NCI-H82 treated with DMSO at 0.1 percent for 48 hours (cell line): ENCODE results near the gene TICAM1.
A peak's percentile ranks its signal among the peaks of the same experiment; 100 is the strongest.
"Not testable (repeated sequence)": the region's sequence is repeated elsewhere in the genome, so short reads cannot be mapped to it uniquely, and the experiment has no call there.

Source experiments
- DNase-seq: peaks from one replicate; lab custom pipeline; 2025; ENCODE audit not compliant: unreplicated experiment; lab: John Stamatoyannopoulos, UW

TICAM1 gene

DNA sequence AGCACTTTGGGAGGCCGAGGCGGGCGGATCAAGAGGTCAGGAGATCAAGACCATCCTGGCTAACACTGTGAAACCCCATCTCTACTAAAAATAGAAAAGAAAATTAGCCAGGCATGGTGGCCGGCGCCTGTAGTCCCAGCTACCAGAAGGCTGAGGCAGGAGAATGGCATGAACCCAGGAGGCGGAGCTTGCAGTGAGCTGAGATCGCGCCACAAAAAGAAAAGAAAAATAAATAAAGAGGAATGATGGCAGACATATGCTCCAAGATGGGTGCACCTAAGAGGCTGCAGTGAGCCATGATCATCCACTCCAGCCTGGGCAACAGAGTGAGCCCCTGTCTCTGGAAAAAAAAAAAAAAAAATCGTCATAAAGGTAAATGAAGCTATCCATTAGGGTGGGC is 14.5 kb upstream of the TICAM1 start:
- not testable (repeated sequence) for DNase-seq

DNA sequence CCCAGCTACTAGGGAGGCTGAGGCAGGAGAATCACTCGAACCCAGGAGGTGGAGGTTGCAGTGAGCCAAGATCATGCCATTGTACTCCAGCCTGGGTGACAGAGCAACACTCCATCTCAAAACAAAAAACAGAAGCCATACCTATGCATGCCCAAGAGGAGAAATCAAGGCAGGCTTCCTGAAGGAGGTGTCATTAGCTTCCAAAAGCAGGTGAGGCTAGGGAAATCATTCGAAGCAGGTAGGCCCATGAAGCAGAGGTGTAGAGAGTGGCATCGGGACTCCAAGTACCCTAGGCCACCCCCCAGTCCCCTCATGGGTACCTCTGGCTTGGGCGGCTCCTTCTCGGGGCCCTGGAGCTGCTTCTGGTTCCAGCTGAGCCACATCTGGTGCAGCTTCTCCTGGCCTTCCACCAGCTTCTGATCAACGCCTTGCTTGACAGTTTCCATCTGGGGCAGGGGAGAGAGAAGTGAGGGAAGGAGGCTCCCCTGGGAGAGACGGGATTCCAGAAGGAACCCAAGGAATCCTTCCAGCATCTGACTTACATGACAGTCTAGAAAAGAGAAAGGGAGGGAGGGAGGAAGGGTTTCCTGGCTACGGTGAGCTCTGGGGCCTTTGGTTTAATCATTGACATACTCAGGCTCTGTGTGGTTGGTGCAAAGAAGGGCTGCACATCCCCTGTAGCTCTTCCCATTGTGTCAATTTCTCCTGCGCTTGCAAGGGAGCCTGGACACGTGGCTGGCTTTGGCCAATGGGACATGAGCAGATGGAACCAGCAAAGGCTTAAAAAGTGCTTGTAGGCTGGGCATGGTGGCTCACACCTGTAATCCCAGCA is 13.1 kb upstream of the TICAM1 start:
- no peak for DNase-seq

DNA sequence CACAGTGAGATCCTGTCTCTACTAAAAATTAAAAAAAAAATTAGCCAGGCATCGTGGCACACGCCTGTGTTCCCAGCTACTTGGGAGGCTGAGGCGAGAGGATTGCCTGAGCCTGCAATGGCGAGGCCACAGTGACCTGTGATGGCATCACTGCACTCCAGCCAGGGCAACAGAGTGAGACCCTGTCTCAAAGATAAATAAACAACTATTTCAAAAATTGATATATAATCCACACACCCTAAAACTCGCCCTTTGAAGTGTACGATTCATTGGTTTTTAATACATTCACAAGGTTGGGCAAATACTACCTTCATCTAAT is 12.1 kb upstream of the TICAM1 start:
- no peak for DNase-seq

DNA sequence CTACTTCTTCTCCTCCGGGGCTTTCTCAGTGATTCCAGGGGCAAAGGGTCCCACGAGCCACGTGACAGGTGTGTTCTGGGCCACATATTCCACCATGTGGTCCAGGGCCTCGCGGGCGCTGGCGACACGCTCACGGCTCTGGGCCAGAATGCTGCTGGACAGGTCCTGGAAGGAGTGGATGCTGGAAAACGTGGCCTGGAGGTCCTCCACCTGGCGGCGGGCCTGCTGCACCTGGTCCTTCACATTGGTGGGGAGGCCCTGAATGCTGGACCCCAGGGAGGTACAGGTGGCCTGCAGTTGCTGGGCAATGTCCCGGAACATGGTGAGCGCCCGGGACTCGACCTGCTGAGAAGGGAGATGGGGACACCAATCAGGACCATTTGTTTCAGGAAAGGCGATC is 7.7 kb upstream of the TICAM1 start:
- DNase-seq = no peak

DNA sequence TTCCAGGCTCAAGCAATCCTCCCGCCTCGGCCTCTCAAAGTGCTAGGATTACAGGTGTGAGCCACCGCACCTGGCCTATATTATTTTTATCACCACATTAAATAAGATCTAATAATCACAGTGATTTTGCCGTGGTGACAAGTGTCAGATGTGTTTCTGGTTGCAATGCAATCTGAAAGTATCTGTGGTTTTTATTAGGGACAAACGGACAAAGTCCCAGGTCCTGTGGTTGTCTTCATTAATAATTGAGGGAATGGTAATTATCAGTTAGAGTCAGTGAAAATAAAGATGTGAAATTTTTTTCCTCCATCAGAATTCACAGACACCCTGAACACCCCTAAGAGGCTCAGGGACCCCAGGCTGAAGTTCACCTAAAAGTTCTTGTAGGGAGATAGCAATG is 1.3 kb upstream of the TICAM1 start:
- DNase-seq = no peak

DNA sequence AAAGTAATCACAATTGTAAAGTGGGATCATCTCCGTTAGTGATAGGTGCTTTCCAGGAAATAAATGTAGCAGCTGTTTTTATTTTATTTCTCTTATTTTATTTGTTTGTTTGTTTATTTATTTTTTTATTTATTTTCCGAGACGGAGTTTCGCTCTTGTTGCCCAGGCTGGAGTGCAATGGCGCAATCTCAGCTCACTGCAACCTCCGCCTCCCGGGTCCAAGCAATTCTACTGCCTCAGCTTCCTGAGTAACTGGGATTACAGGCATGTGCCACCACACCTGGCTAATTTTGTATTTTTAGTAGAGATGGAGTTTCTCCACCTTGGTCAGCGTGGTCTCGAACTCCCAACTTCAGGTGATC is 448 bp upstream of the TICAM1 start:
- not testable (repeated sequence) for DNase-seq

DNA sequence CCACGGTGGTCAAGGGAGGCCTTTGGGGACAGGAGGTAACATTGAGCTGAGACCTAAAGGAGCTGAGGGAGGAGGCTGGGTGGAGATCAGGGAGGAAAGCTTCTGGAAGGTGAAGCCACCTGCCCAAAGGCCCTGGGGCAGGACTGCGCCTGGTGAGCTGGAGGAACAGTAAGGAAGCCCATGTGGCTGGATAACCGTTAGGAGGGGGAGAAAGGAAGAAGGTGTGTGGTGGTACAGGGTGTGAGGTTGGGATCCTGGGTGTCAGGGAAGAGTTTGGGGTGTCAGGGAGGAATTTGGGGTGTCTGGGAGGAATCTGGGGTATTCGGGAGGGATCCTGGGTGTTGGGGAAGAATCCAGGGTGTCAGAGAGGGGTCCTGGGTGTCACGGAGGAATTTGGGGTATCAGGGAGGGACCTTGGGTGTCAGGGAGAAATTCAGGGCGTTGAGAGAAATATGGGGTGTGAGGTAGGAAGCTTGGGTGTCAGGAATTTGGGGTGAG is 695 bp downstream of the TICAM1 start:
- DNase-seq = no peak

DNA sequence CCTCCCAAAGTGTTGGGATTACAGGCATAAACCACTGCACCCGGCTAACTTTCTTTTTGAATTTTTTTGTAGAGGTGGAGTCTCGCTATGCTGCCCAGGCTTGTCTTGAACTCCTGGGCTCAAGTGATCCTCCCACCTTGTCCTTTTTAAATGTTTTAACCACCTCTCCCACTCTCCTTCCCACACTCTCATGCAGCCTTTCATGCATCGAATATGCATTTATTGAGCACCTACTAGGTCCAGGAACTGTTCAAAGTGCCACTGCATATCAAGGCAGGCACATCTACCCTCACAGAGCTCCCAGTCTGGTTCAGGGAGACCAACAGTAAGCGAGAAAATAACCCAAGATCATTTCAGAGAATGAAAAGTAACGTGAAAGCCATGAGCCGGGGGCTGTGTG is 1.2 kb downstream of the TICAM1 start:
- no peak for DNase-seq

DNA sequence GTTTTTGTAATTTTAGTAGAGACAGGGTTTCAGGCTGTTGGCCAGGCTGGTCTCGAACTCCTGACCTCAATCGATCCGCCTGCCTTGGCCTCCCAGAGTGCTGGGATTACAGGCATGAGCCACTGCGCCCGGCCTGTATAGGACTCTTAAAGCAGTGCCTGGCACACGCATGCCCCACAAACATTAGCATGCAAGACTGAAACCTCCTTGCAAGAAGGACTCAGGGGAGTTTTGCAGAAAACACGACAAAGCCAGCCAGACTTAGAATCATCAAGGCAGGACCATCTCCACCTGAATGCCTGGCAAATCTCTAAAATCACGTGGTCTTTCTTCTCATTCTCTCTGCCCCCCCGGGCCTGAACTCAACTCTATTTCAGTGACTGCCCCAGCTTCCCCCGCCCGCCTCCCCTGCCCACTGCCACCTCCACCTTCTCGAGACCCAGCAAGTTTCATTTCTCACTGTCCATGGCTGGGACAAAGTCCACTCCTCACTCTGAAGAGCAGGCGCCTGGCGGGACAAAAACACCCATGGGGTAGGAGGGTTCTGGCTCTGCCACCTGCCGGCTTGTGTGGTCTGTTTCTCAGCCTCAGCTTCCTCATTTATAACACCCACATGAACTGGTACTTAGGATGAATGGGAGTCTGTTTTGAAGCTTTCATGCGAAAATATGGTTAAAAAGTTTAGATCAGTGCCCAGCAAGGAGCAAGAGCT is 2.4 kb downstream of the TICAM1 start:
- no peak for DNase-seq

DNA sequence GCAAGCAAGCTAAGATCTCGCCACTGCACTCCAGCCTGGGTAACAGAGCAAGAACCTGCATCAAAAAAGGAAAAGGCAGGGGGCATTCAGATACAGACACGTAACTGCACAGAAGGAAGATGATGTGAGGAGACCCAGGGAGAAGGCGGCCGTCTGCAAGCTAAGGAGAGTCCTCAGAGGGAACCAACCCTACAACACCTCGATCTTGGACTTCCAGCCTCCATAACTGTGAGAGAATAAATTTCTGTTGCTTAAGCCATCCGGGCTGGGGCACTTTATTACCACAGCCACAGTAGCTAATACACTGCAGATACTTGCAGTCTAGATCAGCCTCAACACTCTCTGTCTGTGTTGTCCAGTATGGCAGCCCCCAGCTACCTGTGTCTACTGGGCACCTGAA is 7.9 kb downstream of the TICAM1 start:
- no peak for DNase-seq

DNA sequence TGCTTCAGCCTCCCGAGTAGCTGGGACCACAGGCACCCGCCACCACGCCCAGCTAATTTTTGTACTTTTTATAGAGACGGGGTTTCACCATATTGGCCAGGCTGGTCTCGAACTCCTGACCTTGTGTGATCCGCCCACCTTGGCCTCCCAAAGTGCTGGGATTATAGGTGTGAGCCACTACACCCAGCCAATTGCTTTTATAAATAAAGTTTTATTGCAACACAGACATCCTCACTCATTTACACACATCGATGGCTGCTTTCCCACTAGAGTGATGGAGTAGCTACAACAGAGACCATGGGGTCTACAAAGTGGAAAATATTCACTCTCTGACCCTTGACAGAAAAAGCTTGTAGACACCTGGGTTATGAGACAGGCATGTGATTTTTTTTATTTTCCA is 9.2 kb downstream of the TICAM1 start:
- not testable (repeated sequence) for DNase-seq

DNA sequence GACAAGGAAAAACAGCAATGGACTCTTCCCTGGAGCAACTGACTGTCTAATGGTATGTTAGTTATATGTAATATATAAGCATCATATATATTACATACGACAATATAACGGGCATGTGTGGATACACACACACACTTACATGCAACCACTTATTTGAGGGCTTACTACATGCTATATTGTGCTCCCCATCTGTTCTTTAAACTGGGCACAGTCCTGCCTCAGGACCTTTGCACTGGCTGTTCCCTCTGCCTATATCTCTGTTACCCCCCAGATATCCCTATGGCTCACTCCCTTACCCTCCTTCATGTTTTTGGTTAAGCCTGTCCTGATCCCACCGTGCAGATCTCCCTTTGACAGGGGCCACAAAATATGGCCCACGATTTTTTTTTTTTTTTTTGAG is 10.2 kb downstream of the TICAM1 start:
- DNase-seq = no peak

DNA sequence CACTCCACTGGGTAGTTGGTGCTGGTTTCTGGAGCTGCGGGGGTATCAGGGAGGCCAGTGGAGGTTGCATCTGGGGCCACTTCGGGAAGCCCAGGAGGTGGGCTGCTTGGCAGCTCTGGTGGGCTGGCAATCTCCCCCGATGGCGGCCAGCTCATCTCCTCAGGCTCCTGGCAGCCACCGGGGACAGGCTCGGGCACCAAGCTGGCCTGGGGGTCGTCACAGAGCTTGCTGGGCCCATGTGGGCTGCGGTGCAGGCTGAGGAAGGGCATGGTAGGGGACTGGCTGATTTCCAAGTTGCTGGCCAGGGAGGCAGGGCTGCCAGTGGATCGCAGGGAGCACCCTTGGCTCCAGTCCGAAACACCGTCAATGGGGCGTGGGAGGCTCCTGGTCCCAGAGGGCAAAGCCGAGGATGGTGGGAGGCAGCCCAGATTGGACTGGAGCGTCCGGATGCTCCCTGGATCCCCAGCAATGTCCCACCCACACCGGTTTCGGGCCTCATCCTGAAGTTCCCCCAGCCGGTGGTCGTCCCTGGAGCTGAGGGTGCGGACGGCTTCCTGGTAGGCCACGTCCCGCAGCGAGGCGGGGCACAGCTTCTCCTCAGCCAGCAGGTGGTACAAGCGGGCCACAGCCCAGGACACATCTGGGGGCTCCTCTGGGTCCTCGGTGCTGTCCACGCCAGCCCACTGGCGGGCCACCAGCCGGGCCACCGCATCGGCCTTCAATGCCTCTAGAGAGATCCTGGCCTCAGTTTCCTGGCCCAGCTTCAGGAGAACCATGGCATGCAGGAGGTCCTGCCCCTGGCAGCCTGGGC is 13.8 kb downstream of the TICAM1 start:
- DNase-seq = no peak

DNA sequence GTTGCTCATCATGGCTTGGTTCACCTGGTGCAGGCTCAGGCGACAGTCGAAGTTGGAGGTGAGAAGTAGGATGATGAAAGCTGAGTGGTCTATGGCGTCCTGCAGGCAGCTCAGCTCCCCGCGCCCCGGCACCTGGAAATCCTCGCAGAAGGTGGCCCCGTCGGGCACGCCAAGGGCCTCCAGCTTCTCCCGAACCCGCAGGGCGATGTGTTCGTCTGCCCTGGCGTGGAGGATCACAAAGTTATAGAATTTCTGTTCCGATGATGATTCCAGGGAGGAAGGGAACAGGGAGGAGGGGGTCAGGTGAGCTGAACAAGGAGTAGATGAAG is 14.6 kb downstream of the TICAM1 start:
- no peak for DNase-seq

DNA sequence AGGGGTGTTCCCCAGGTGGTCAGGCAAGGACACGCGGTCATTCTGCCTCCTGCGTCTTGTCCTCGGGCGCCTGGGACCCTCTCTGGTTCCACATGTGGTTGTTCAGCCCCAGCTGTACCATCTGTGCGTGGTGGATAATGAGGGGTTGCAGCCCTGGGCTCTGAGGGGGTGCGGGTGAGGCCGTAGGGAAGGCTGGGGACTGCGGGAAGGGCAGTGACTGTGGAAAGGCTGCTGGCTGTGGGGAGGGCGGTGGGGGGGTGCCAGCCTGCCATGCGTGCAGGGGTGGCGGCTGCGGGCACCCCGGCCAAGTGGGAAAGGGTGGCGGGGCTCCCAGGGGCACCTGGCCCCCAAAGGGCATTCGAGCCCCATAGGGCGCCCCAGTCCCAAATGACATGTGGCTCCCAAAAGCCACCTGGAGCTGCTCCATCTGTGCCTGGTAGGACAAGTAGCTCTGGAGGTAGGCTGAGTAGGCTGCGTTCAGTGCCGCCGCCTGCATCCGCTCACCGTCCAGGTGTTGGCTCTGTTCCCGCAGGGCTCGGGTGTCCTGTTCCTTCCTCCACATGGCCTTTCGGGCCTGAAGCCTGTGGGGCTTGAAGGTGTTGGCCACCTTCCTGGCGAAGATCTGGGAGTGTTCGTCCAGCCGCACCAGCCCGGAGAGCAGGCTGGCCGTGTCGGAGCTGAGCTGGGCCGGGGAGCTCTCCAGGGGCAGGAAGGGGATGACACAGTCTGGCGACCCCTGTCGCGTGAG is 15.1 kb downstream of the TICAM1 start:
- no peak for DNase-seq

DNA sequence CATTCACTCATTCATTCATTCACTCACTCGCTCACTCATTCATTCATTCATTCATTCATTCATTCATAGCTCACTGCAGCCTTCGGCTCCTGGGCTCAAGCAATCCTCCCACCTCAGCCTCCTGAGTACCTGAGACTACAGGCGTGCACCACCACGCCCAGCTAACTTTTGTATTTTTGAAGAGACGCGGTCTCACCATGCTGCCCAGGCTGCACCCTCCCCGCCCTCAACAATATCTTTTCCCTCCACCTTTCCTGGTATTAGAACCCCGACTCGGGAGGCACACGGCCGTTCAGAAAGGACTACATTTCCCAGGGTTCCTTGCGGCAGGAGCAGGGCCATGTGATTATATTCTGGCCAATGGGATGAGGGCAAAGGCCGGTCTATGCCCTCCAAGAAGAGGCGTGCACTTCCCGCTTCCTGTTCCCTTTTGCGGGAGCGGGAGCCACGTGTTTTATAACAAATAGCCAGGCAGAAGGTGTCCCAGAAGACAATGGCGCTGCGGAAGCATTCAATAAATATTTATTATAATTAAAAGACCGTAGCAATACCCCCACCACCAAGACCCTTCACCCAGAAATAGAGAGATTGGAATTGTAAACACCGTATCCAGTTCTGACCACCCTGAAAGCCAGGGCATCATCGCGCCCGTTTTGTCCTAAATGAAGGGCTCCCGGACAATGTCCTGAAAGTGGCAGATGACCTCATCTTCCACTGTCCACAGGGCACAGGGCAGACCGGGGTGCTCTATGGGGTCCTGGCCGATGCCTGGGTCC is 15.9 kb downstream of the TICAM1 start:
- DNase-seq = peak; percentile 68

DNA sequence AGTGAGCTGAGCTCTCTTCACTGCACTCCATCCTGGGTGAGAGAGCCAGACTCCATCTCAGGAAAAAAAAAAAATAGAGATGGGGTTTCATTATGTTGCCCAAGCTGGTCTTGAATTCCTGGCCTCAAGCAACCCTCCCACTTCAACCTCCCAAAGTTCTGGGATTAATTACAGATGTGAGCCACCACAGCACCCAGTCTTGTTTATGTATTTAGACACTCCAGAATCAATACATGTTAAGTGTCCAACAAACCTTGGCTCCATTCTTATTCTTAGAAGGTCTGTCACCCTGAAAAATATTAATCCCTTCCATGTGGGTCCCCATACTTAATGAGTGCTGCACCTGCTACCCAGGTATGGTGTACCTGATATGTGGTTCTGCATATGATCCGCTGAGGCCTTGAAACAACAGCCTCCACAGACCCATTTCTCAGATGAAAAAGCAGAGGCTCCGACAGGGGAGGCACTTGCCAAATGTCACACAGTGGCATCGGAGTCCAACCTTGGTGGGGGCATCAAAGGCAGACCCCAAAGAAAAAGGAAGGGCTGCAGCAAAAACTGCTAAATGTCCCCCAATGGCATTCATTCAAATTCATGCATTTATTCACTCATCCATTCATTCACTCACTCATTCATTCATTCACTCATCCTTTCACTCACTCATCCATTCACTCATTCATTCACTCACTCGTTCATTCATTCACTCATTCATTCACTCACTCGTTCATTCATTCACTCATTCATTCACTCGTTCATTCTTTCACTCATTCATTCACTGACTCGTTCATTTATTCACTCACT is 16.7 kb downstream of the TICAM1 start:
- DNase-seq = no peak

DNA sequence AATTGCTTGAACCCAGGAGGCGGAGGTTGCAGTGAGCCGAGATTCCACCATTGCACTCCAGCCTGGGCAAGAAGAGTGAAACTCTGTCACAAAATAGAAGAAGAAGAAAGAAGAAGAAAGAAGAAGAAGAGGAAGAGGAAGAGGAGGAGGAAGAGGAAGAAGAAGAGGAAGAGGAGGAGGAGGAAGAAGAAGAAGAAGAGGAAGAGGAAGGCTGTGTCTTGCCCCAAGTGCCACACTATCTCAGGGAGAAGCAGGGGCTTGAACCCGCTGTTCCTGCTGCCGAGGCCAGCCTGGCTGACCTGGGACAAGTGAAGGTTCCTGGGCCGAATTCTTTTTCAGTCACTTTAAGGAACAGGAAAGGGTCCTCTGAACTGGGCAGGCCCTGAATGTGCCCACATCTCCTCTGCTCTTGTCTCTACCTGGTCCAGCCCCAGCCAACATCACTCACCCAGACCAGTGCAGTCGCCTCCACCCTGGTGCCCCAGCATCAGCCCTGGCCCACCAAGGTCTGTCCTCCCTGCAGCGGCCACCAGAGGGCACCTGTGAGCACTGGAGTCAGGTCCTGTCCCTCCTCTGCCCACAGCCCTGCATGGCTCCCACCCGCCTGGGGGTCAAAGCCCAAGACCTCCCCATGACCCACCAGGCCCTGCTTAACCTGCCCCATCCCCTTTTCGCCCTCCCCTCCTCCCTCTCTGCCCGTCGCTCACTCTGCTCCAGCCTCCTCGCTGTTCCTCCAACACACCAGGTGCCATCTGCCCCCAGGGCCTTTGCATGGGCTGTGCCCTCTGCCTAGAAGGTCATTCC is 20.0 kb downstream of the TICAM1 start:
- peak; percentile 6 for DNase-seq

DNA sequence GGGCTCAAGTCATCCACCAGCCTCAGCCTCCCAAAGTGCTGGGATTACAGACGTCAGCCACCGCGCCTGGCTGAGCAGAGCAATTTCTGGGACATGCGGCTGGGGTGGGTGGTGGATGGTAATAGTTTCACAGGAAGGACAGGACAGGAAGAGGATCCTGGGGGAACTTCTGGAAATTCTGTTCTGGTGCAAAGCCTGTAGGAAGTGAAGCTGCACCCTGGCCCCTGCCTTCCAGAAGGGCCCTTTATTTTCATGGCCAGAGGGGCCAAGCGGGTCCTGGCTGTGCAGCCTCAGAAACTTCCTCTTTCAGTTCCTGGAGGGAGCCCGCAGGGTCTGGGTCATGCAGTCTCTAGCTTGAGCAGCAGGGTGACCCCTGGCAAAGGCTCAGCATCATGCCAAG is 24.3 kb downstream of the TICAM1 start:
- DNase-seq = no peak
